Large intestine (tissue), 3 donors: ENCODE measurements around the gene LRCH3. TPM values are rescaled to one million over a fixed set of nuclear protein-coding genes. Genes with fewer than 3 reads are reported as not detected.
"Not testable (repeated sequence)": the region's sequence is repeated elsewhere in the genome, so short reads cannot be mapped to it uniquely, and the experiment has no call there.

ENCODE experiments used
- DNase-seq, 2 donors: peaks; one replicate each; pipeline versions ENCODE4 v3.0.0 to v3.0.0-alpha.2; 2013
- H3K27ac ChIP-seq: one replicate; pipeline ENCODE4 v1.5.1; 2013; ENCODE audit warnings: low read length
- H3K27me3 ChIP-seq: 2 replicates; pipeline ENCODE4 v1.6.1; 2013; ENCODE audit warnings: low read length; ENCODE audit not compliant: control insufficient read depth, insufficient read depth
- H3K36me3 ChIP-seq: 2 replicates; pipeline ENCODE4 v1.6.1; 2013; ENCODE audit warnings: low read length; ENCODE audit not compliant: control insufficient read depth, insufficient read depth
- H3K4me1 ChIP-seq: one replicate; pipeline ENCODE4 v1.6.1; 2013; ENCODE audit warnings: low read length; ENCODE audit not compliant: control insufficient read depth, insufficient read depth
- H3K4me3 ChIP-seq: one replicate; pipeline ENCODE4 v1.5.1; 2013; ENCODE audit warnings: low read length
- H3K9me3 ChIP-seq: one replicate; pipeline ENCODE4 v1.6.1; 2013; ENCODE audit warnings: mild to moderate bottlenecking, low read depth, low read length, moderate library complexity; ENCODE audit not compliant: control insufficient read depth
- WGBS: methylation state at CpG from one replicate; pipeline ENCODE4 v1.1.5; 2013; ENCODE audit warnings: low lambda C conversion rate; ENCODE audit not compliant: insufficient coverage; 5-methylcytosine and 5-hydroxymethylcytosine counted together
- polyA plus RNA-seq: library from polyadenylated mRNA; unstranded; fragments of 120-200 nt; gene quantifications from one replicate; pipeline ENCODE4 v1.2.1, GENCODE V29; 2013

Gene LRCH3
- polyA plus RNA-seq, 1 donor = 40.6 TPM

GRCh38 chr3:197921429-197922275 is 130.6 kb downstream of the LRCH3 start:
- H3K27me3 ChIP-seq, H3K4me3 ChIP-seq: not testable (repeated sequence)
- WGBS = 100% methylated on average over 6 of the region's 24 CpGs

DNA sequence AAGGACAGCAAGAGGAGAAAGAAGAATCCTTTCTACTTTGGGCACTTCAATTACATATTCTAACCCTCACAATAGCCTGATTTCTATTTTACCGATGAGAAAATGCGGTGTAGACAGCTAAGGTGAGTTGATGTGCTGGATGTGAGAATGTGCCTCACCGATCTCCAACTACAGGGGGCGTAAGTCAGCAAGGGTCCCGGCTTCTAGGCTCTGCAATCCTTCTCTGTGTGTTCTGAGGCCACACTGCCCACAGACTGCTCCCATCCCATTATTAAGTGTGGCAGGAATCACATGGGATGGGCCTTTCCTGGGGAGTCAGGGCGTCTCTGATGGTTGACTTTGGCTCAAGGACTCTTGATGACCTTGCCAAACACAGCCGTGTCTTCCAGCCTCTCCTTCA is 135.4 kb downstream of the LRCH3 start:
- Histone ChIP-seq H3K4me3 (no peak overlapping the region), H3K9me3 (no peaks in the 10 kb centered on the region), H3K4me1 (no peaks in the 10 kb centered on the region), H3K27ac (no peak overlapping the region), H3K36me3 (no peaks in the 10 kb centered on the region), H3K27me3 (no peaks in the 10 kb centered on the region)
- no CpG with 5 or more reads among the region's 7 CpGs for WGBS
- DNase-seq = no peak

More at GRCh38 chr3:197921429-197922275, 130.6 kb downstream of the LRCH3 start:
- DNase-seq, H3K4me1 ChIP-seq, H3K36me3 ChIP-seq, H3K27ac ChIP-seq, H3K9me3 ChIP-seq: not testable (repeated sequence)

DNA sequence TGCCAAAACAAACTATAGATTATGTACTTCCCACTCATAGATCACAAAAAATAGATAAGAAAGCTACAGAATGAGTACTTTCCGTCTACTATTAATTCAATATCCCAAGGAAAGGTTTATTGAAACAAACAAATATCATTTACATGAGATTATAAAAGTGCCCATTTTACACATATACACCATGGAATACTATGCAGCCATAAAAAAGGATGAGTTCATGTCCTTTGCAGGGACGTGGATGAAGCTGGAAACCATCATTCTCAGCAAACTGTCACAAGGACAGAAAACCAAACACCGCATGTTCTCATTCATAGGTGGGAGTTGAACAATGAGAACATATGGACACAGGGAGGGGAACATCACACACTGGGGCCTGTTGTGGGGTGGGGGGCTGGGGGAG is 136.5 kb downstream of the LRCH3 start:
- H3K27ac ChIP-seq, H3K27me3 ChIP-seq, H3K9me3 ChIP-seq, H3K4me3 ChIP-seq, H3K4me1 ChIP-seq, DNase-seq, H3K36me3 ChIP-seq: not testable (repeated sequence)
- no CpG with 5 or more reads among the region's 3 CpGs for WGBS

DNA sequence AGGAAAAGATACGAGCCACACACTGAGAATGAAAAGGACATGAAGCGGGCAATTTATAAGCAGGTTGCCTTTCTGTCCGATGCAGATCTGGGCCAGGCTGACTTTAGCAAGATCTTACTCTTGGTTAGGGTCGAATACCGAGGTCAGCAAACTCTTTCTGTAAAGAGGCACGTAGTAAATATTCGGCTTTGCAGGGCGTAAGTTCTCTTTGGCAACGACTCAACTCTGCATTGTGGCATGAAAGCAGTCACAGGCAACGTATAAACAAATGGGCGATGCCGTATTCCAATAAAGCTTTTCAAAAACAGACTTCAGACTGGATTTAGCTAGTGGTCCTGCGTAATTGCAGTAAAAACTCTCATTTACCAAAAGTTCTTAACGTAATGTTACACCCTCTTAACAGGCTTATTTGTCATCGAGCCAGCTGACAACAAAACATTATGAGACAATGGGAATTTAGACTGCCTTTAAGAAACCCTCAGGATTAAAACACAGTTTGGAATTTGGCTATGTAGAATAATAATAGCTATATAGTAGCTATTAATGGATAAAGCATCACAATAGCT is 145.8 kb downstream of the LRCH3 start:
- no peaks in the 10 kb centered on the region for H3K4me1 ChIP-seq
- no peak overlapping the region for H3K4me3 ChIP-seq
- H3K27ac ChIP-seq = no peak overlapping the region
- no peaks in the 10 kb centered on the region for H3K9me3 ChIP-seq
- WGBS = 81% methylated on average over 5 of the region's 15 CpGs
- no peaks in the 10 kb centered on the region for H3K27me3 ChIP-seq
- H3K36me3 ChIP-seq = peaks cover 2% of the 10 kb centered on the region
- DNase-seq = no peak

Other genes starting within 250 kb of the LRCH3 start
- gene BDH1, start 235.3 kb upstream of the LRCH3 start, polyA plus RNA-seq = 71.0 TPM
- 15.9 TPM for gene RUBCN, start 54.4 kb upstream of the LRCH3 start, polyA plus RNA-seq
- 40.8 TPM for gene FYTTD1, start 41.4 kb upstream of the LRCH3 start, polyA plus RNA-seq
- gene RPL35A, start 158.9 kb downstream of the LRCH3 start, polyA plus RNA-seq = 2,232 TPM
- gene LMLN, start 169.0 kb downstream of the LRCH3 start, polyA plus RNA-seq = 4.9 TPM